ENCODE data around the gene IL1R2.

Gene IL1R2

DNA sequence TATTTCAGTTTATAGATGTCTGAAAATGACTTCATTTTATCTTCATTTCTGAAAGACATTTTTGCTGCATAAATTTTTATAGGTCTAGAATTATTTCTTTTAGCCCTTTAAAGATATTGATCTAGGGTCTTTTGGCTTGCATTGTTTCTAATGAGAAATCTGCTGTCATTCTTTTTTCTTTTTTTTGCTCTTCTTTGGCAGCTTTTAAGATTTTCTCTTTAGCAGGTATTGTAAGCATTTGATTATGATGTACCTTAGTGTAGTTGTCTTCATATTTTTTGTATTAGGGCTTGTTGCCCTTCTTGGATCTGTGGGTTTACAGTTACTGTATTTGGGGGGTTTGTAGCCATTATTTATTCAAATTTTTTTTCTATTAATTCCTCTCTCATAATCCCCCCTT is 84.8 kb downstream of the IL1R2 start:
- no peaks in the 10 kb centered on the region for H3K36me3 ChIP-seq (ENCODE audit: control insufficient read depth in 2 of 2, insufficient read depth in 1 of 2, low read length in 2 of 2)
- ChIA-PET CTCF (interaction anchor here (0.6 kb wide), 1 partner anchor 432 kb away, joined by 3 read pairs; no protein-coding TSS in a partner anchor), POLR2A (no interaction called here)
- no peak for TF ChIP-seq ZNF146 (tag by site-specific recombination; IDR thresholded peaks at IDR 0.05)
- TF ChIP-seq ZNF530 (tag by site-specific recombination; IDR thresholded peaks at IDR 0.05; ENCODE audit: low read depth), result no peak
- TF ChIP-seq ZNF623 (tag by site-specific recombination; IDR thresholded peaks at IDR 0.05), result no peak
- TF ChIP-seq, protein P1, sequence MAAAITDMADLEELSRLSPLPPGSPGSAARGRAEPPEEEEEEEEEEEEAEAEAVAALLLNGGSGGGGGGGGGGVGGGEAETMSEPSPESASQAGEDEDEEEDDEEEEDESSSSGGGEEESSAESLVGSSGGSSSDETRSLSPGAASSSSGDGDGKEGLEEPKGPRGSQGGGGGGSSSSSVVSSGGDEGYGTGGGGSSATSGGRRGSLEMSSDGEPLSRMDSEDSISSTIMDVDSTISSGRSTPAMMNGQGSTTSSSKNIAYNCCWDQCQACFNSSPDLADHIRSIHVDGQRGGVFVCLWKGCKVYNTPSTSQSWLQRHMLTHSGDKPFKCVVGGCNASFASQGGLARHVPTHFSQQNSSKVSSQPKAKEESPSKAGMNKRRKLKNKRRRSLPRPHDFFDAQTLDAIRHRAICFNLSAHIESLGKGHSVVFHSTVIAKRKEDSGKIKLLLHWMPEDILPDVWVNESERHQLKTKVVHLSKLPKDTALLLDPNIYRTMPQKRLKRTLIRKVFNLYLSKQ (tag by site-specific recombination; IDR thresholded peaks at IDR 0.05; ENCODE audit: borderline replicate concordance), result no peak
- no peak for TF ChIP-seq ZNF350 (tag by site-specific recombination; IDR thresholded peaks at IDR 0.05)
- TF ChIP-seq ZBTB17 (tag by site-specific recombination; IDR thresholded peaks at IDR 0.05), result no peak
- no peak for TF ChIP-seq GLI4 (tag by site-specific recombination; IDR thresholded peaks at IDR 0.05)
- TF ChIP-seq TCF7L2 (IDR thresholded peaks at IDR 0.05; ENCODE audit: borderline replicate concordance, low read depth, low read length), result no peak
- no peak for TF ChIP-seq GFI1B (tag by site-specific recombination; IDR thresholded peaks at IDR 0.05)
- TF ChIP-seq, protein P2, sequence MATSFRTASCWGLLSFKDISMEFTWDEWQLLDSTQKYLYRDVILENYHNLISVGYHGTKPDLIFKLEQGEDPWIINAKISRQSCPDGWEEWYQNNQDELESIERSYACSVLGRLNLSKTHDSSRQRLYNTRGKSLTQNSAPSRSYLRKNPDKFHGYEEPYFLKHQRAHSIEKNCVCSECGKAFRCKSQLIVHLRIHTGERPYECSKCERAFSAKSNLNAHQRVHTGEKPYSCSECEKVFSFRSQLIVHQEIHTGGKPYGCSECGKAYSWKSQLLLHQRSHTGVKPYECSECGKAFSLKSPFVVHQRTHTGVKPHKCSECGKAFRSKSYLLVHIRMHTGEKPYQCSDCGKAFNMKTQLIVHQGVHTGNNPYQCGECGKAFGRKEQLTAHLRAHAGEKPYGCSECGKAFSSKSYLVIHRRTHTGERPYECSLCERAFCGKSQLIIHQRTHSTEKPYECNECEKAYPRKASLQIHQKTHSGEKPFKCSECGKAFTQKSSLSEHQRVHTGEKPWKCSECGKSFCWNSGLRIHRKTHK (tag by site-specific recombination; IDR thresholded peaks at IDR 0.05), result no peak
- TF ChIP-seq ZNF112 (tag by site-specific recombination; IDR thresholded peaks at IDR 0.05), result no peak
- no peaks in the 10 kb centered on the region for H3K9me3 ChIP-seq (ENCODE audit: control insufficient read depth, insufficient read depth, low read depth, low read length)
- no peak overlapping the region for H3K27ac ChIP-seq (ENCODE audit: extremely low read depth, low read depth, low read length)
- H3K4me3 ChIP-seq (ENCODE audit: low read depth, low read length), result no peak overlapping the region
- no peaks in the 10 kb centered on the region for H3K4me1 ChIP-seq (ENCODE audit: control insufficient read depth, insufficient read depth, low read length)

All from HEK293 (cell line).